Measurements from ENCODE around the gene HDAC11. TPM values are rescaled to one million over a fixed set of nuclear protein-coding genes. Genes with fewer than 3 reads are reported as not detected.

The HDAC11 gene
- polyA plus RNA-seq, 3 donors, result 2.9 to 3.9 (median 3.5) TPM

DNA sequence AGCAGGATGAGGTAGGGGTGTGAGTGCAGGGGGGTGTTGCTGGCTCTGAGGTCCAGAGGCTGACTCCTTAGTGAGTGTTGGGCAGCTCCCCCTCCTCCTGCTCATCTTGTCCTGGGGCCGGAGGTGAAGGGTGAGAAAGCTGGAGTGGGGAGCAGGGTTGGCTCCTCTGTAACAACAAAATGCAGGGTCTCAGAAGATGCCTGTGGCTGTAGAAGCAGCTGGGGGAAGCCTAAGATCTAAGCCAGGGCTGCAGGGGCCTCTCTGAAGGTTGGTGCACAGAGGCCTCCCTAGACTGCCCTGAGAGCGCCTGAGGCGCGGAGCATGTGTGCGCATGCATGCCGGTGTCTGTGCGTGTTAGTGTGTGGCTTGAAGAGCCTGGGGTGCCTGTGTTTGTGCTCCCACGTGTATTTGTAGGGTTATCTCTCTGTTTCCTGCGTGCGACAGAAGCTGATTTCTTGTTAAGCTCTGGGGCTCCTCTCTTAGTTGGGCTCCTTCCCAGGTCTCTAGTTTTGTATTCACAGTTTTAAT is 5.3 kb upstream of the HDAC11 start:
- no peaks in the 10 kb centered on the region for H3K9me3 ChIP-seq (replicated peaks in 1 of 2; ENCODE audit: control insufficient read depth in 1 of 2, insufficient read depth in 1 of 2, low read length in 2 of 2)
- no peak overlapping the region for H3K27ac Mint-ChIP-seq
- no peak overlapping the region for H3K4me3 Mint-ChIP-seq

DNA sequence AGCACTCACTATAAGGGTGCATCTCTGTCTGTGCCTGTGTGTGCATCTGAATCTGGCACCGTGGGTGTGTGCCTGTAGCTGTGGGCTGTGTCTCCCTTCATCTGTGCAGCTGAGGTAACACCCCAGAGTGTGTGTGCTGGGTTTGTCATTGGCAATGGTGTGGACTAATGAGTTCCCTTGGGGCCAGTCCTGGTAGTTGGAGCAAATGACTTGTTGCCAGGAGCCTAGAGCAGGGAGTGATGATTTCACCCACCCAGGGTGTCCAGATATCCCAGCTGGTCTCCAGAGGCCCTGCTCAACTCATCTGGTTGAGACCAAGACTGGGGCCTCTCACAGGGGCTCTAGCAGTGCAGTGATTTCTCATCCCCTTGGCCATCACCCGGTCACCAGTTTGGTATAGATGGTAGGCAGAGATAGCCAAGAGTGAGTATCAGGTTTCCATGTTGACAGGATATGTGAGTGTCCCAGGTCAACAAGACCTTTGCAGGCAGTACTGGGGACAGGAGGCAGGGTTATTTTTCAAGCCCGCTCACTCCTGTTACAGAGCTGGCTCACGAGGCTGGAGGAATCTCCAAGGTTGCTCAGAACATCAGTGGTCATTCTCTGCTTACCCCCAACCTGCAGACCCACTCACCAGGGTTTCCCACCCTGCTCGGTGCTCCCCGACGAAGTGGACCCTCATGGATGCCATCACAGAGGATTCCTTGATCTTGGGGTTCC is 4.1 kb upstream of the HDAC11 start:
- Histone ChIP-seq H3K9ac (ENCODE audit: insufficient read depth, low read length, poor library complexity, severe bottlenecking) (no peak overlapping the region), H3K27me3 (ENCODE audit: control insufficient read depth in 2 of 2, insufficient read depth in 2 of 2, low read length in 2 of 2) (no peaks in the 10 kb centered on the region), H3K9me3 (replicated peaks in 1 of 2; ENCODE audit: control insufficient read depth in 1 of 2, insufficient read depth in 1 of 2, low read length in 2 of 2) (no peaks in the 10 kb centered on the region), H3K79me2 (ENCODE audit: insufficient read depth, low read length) (no peaks in the 10 kb centered on the region), H3K4me3 (replicated peaks in 1 of 3; ENCODE audit: low read depth in 2 of 3, low read length in 3 of 3) (no peak overlapping the region), H4K20me1 (ENCODE audit: insufficient read depth, low read length) (no peaks in the 10 kb centered on the region), H3K4me2 (replicated peaks; ENCODE audit: extremely low read depth, low read length, poor library complexity, severe bottlenecking) (no peak overlapping the region), H3K4me1 (ENCODE audit: control insufficient read depth in 1 of 2, insufficient read depth in 2 of 2, low read length in 2 of 2) (peaks cover 17 to 21% of the 10 kb centered on the region in 2 donors), H2AFZ (ENCODE audit: insufficient read depth, low read depth, low read length, poor library complexity, severe bottlenecking) (no peak overlapping the region), H3K27ac (ENCODE audit: low read depth in 1 of 2, low read length in 2 of 2) (no peak overlapping the region), H3K36me3 (replicated peaks in 1 of 2; ENCODE audit: control insufficient read depth in 1 of 2, insufficient read depth in 2 of 2, low read length in 2 of 2) (no peaks in the 10 kb centered on the region)
- DNase-seq, result no peak
- TF ChIP-seq, protein P1, sequence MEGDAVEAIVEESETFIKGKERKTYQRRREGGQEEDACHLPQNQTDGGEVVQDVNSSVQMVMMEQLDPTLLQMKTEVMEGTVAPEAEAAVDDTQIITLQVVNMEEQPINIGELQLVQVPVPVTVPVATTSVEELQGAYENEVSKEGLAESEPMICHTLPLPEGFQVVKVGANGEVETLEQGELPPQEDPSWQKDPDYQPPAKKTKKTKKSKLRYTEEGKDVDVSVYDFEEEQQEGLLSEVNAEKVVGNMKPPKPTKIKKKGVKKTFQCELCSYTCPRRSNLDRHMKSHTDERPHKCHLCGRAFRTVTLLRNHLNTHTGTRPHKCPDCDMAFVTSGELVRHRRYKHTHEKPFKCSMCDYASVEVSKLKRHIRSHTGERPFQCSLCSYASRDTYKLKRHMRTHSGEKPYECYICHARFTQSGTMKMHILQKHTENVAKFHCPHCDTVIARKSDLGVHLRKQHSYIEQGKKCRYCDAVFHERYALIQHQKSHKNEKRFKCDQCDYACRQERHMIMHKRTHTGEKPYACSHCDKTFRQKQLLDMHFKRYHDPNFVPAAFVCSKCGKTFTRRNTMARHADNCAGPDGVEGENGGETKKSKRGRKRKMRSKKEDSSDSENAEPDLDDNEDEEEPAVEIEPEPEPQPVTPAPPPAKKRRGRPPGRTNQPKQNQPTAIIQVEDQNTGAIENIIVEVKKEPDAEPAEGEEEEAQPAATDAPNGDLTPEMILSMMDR (IDR thresholded peaks at IDR 0.05), result no peak
- intact Hi-C loops (cut with micrococcal nuclease), result no loop called here
- H3K27ac Mint-ChIP-seq, result no peak overlapping the region
- H3K9me3 Mint-ChIP-seq, result no peaks in the 10 kb centered on the region
- H3K4me3 Mint-ChIP-seq, result no peak overlapping the region
- peaks cover 23% of the 10 kb centered on the region for H3K4me1 Mint-ChIP-seq
- H3K27me3 Mint-ChIP-seq (ENCODE audit: low read depth in 3 of 3), result peaks cover 0 to 11% (median 7%) of the 10 kb centered on the region in 3 donors
- H3K36me3 Mint-ChIP-seq, result no peaks in the 10 kb centered on the region
- 94% methylated on average over 7 of the region's 7 CpGs for WGBS (ENCODE audit: insufficient coverage)

More for the DNA sequence above, 5.3 kb upstream of the HDAC11 start:
- H3K4me2 ChIP-seq (replicated peaks; ENCODE audit: extremely low read depth, low read length, poor library complexity, severe bottlenecking), result no peak overlapping the region
- H3K27me3 ChIP-seq (ENCODE audit: control insufficient read depth in 2 of 2, insufficient read depth in 2 of 2, low read length in 2 of 2), result no peaks in the 10 kb centered on the region
- peaks cover 11 to 13% of the 10 kb centered on the region in 2 donors for H3K4me1 ChIP-seq (ENCODE audit: control insufficient read depth in 1 of 2, insufficient read depth in 2 of 2, low read length in 2 of 2)
- no peaks in the 10 kb centered on the region for H3K36me3 Mint-ChIP-seq
- no peaks in the 10 kb centered on the region for H3K9me3 Mint-ChIP-seq
- 92% methylated on average over 9 of the region's 10 CpGs for WGBS (ENCODE audit: insufficient coverage)
- H3K27ac ChIP-seq (ENCODE audit: low read depth in 1 of 2, low read length in 2 of 2), result no peak overlapping the region
- intact Hi-C loops (cut with micrococcal nuclease), result no loop called here
- no peaks in the 10 kb centered on the region for H3K36me3 ChIP-seq (replicated peaks in 1 of 2; ENCODE audit: control insufficient read depth in 1 of 2, insufficient read depth in 2 of 2, low read length in 2 of 2)
- H3K79me2 ChIP-seq (ENCODE audit: insufficient read depth, low read length), result no peaks in the 10 kb centered on the region
- no peaks in the 10 kb centered on the region for H4K20me1 ChIP-seq (ENCODE audit: insufficient read depth, low read length)
- DNase-seq, result no peak
- TF ChIP-seq, protein P1 (IDR thresholded peaks at IDR 0.05), result no peak
- H3K9ac ChIP-seq (ENCODE audit: insufficient read depth, low read length, poor library complexity, severe bottlenecking), result no peak overlapping the region
- H3K27me3 Mint-ChIP-seq (ENCODE audit: low read depth in 3 of 3), result peaks cover 2 to 10% (median 10%) of the 10 kb centered on the region in 3 donors
- no peak overlapping the region for H3K4me3 ChIP-seq (replicated peaks in 1 of 3; ENCODE audit: low read depth in 2 of 3, low read length in 3 of 3)
- H3K4me1 Mint-ChIP-seq, result peaks cover 17% of the 10 kb centered on the region
- no peak overlapping the region for H2AFZ ChIP-seq (ENCODE audit: insufficient read depth, low read depth, low read length, poor library complexity, severe bottlenecking)

Measured in CD14-positive monocyte (primary cell).